ENCODE measurements around the gene SERPINA7.

- TF ChIP-seq POLR2A (IDR thresholded peaks at IDR 0.05; ENCODE audit: low read length), result no peak
- TF ChIP-seq GATA1 (IDR thresholded peaks at IDR 0.05; ENCODE audit: low read depth, low read length), result no peak
These were observed 573 bp downstream of the SERPINA7 start for GRCh38 chrX:106037835-106038473.
